Activated CD8-positive, alpha-beta memory T cell treated with anti-CD3 and anti-CD28 coated beads for 24 hours (primary cell): Measurements from ENCODE around the gene NGEF.
A peak's percentile ranks its signal among the peaks of the same experiment; 100 is the strongest.
"Not testable (repeated sequence)": the region's sequence is repeated elsewhere in the genome, so short reads cannot be mapped to it uniquely, and the experiment has no call there.

ENCODE experiments used
- DNase-seq: peaks from one replicate; pipeline ENCODE4 v3.0.0-alpha.2; 2020

The NGEF gene, protein sequence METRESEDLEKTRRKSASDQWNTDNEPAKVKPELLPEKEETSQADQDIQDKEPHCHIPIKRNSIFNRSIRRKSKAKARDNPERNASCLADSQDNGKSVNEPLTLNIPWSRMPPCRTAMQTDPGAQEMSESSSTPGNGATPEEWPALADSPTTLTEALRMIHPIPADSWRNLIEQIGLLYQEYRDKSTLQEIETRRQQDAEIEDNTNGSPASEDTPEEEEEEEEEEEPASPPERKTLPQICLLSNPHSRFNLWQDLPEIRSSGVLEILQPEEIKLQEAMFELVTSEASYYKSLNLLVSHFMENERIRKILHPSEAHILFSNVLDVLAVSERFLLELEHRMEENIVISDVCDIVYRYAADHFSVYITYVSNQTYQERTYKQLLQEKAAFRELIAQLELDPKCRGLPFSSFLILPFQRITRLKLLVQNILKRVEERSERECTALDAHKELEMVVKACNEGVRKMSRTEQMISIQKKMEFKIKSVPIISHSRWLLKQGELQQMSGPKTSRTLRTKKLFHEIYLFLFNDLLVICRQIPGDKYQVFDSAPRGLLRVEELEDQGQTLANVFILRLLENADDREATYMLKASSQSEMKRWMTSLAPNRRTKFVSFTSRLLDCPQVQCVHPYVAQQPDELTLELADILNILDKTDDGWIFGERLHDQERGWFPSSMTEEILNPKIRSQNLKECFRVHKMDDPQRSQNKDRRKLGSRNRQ

DNA sequence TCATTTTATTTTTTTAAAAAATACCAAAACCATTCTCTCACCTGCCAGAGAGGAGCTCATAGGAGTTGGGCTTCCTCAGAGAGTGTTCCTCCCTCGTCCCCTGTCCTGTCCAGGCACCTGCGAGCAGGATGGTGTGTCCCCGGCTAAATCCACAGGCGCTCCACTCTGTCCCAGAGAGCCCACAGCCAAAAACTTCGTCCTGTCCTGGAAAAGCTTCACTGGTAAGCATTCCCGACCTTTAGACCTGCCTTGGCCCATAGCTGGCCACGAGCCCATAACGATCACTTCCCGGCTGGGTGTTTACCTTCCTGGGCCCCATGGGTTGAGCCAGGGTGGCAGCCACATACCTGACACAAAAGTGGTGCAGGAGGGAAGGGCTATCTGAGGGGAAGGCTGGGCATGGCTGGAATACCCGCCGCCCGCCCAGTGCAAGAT lies at the start of gene NGEF:
Gene NGEF (minus strand): TSS at position 230 of the 435 bp plus-strand sequence. CDS start 38,366 bp downstream, outside the sequence.
- no peak for DNase-seq

DNA sequence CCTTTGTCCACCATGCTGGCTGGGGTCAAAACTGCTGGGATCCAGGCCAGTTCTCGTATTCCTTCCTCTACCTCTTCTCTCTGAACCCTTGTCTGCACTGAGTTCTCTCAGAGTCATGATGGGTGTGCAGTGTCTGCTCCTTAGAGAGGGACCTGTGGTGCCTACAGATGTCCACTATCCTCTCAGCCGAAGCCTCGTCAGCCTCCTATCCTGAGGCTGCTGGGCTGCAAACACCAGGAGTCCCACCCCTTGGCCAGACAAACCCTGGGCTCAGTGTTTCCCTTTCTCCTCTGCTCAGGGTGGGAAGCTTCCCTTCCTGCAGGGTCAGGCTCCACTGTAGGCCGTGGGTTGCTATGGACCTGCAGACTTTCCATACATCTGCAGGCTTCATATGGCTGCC lies 49.4 kb upstream of the NGEF start:
- DNase-seq: no peak

DNA sequence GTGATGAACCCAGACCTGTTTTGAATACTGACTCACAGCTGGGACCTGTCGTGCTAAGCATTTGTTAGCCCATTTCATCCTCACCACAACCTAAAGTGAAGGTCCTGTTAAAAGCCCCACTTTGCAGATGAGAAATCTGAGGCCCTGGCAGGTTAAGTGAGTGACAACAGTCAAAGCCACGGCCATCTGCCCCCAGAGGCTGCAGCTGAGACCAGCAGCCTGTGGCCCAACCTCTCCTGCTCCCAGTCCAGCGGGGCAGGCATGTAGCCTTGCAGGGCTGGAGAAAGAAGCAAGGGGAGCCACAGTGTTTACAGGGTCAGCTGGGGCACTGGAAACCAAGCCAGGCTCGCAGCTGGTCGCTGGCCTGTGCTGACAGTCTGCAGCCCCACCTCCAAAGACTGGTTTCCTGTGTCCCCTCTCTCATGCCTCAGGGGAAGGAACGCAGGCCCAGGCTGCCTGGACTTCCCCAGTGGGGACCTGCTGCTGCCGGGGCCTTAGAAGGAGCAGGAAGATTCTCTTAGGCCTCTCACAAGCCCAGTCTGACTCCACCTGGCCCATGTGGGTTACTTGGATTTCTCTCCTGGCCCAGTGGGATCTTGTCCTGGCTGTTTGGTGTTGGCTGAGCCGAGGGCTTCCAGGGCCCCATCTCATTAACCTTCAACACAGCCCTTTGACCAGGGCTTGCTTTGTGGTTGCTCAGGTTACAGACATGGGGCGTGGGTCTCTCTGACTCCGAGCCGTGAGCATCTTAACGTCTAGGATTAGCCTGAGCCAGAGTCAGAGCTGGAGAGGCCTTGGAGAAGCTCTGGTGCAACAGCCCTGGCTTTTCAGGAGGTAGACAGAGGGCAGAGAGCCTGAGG lies 48.8 kb upstream of the NGEF start:
- peak; percentile 73 for DNase-seq

DNA sequence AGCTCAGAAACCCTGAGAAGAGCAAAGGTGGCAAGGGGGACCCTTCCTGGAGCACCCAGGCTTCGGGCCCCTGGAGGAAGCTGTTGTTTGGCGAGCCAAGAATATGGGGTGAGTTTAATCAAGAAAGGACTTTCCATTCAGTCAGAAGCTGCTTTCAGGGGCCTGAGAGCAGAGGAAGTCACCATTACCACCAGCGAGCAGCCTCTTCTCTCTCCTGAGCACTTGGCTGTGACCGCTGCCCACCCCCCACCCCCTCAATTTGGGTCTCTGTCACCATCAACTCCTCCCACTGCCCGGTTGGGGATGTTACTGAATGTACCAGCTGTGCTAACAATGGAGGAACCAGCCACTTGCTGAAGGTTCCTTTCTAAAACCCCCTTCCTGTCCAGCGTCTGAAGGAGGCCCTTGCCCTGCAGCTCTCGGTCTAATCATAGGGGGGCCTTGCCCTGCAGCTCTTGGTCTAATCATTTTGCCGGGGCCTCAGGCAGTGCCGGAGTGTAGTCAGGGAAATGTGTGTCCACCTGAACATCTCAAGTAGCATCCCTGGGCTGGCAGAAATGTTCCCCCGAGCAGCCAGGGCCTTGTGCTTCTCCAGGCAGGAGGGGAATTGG lies 48.0 kb upstream of the NGEF start:
- DNase-seq: peak; percentile 78

DNA sequence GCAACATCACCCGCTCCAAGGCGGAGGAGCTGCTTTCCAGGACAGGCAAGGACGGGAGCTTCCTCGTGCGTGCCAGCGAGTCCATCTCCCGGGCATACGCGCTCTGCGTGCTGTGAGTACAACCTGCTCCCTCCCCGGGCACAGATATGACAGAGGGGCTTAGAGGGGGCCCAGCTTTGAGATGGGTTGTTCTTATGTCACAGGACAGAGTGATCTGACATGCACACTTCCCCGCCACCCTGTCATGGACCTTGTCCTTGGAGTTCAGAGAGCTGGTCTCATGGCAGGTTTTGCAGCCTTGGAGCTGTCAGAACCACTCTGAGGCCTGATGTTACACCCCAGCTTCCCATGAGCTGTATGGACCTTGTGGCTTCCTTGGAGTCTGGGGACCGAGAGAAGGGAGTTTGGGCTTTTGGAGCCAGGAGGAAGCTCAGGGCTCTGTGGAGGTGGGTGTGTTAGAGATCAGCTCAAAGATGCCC lies 47.5 kb upstream of the NGEF start:
- no peak for DNase-seq

DNA sequence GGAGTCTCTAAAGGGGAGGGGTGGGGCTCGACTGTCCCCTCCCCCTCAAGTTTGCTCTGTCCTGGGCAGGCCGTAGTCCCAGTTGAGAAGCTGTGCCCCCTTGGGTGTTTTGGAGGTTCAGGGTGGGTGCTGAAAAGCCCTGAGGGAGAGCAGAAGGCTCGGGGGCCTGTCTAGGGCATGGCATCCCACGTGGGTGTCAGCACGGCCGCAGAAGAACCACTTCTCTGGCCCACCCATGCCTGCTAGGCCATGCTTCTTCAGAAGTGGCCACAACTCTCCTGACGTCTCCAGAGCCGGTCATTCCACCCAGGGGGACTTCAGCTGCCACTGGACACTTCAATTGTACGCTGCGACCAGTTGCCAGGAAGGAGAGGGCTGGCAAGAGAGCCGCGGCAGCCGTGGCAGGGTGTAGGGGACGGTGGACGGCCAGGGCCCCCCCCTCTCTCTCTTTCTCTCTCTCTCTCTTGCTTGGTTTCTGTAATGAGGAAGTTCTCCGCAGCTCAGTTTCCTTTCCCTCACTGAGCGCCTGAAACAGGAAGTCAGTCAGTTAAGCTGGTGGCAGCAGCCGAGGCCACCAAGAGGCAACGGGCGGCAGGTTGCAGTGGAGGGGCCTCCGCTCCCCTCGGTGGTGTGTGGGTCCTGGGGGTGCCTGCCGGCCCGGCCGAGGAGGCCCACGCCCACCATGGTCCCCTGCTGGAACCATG lies 46.9 kb upstream of the NGEF start, which contains the start of gene INPP5D:
Gene INPP5D (plus strand): TSS at position 546 of the 704 bp plus-strand sequence. CDS start 137 bp downstream, at position 683.
- peak; percentile 89 for DNase-seq

DNA sequence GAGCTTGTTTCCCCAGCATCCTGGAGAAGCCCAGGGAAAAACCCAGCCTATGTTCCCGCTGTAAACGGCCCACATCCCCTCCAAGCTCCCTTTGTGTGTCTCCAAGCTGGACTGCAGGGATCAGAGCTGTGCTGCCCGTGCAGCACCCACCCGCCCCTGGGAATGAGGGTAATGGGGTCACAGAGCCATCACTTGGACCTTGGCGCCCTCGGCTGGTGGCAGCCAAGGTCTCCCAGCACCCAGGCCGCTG lies 46.4 kb upstream of the NGEF start:
- no peak for DNase-seq

DNA sequence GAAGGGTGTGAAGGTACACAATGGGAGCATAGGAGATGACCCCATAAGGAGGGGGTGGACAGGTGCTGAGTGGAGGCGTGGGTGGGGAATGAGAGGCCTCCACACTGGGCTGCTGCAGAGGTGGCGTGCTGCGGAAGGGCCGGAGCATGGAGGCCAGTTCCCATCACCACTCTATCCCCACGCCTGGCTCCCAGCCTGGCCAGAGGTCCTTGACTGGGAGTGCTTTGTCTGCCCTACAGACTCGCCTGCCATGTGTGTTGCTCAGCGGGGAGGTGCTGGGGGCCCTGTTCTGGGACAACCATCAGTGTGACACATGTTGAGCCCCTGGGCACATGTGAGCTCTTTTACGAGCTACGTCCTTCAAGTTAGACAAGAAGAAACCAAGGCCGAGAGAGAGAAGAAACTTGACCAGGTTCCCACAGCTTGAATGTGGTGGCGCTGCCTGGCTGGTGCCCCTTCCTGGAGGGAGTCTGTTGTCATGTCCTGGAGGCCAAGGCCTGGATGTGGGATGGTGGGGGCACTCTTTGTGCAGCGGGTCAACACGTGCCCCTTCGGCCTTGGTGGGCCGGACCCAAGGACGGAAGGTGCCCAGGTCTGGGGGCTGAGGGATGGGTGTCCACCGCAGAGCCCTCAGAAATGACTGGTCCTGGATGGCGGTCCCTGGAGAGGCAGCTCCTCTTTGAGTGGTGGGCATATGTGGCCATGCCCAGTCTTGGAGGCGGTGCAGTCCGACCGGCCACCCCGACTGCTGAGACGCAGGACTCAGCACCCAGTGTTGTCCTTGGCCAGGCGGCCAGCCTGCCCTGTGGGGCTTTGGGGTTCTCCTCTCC lies 45.9 kb upstream of the NGEF start:
- DNase-seq: no peak

DNA sequence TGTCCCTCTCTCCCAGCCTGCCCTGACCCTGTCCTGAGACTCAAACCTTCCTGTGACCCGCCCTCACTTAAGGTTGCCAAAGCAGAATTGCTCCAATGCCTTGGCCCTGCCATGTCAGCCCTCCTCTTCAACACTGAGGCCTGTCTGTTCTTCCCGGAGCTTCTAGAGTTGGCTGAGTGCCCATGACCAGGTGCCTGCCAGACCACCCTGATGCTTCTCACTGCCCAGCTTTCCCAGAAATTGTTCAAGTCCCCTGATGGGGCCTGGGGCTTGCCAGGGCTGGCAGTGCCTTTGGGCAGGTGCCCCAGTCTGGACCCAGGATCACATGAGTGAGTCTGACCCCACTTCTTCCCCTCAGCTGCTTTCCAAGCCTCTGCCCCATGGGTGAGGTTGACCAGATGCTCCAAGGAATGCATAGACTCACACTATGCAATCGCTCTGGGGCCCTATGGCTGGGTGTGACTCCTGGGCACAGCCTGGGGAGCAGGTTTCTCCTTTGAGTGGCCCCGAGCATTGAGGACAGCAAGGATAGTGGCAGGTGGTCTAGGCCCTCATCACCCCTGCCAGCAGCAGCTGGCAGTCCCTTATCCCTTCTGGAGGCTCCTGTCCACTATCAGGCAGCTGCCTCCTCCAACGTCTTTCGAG lies 44.0 kb upstream of the NGEF start:
- no peak for DNase-seq

DNA sequence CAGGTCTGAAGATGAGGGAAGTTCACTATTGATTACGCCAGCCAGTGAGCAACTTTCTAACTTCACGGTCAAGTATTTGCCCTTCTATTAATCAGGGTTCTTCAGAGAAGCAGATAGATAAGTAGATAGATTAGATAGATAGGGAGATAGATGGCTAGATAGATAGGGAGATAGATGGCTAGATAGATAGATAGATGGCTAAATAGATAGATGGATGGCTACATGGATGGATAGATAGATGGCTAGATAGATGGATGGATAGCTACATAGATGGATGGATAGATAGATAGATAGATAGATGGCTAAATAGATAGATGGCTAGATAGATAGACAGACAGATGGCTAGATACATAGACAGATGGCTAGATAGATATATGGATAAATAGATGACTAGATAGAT lies 42.3 kb upstream of the NGEF start:
- no peak for DNase-seq

DNA sequence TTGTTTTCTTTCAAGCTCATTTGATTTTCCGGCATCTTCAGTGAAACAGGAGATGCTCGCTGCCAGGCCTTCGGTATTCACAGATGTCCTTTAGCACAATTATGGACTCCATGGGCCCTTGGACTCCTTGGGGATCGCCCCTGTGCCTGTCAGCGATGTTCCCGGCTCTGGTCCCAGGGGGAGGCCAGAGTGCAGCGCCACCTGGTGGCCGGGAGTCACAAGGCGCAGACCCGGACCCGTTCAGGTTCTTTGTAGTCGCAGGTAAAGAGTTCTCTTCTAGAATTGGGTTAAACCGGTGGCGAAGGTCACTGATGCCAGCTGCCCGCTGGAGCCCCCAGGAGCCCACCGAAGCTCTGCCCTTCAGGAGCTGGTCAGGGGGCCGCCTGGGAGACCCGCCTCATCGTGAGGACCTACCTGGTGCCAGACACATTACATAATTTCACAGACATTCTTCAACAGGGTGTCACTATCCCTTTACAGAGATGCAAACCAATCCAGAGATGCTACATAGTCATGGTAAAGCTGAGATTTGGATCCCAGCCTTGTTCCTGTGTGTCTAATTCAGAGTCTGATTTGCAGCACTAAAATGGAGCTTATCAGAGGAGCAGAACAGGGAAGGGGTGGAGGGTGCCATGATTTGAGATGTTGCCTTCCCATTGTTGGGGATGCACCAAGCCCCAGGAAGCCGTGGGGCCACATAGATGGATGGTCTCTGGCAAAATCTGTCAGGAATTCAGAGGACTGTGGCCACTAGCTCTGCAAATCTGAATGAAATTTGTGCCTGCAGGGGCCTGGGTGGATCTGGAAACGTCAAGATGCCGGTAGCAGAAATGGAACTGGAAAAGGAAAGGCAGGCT lies 41.1 kb upstream of the NGEF start:
- DNase-seq: peak; percentile 92

DNA sequence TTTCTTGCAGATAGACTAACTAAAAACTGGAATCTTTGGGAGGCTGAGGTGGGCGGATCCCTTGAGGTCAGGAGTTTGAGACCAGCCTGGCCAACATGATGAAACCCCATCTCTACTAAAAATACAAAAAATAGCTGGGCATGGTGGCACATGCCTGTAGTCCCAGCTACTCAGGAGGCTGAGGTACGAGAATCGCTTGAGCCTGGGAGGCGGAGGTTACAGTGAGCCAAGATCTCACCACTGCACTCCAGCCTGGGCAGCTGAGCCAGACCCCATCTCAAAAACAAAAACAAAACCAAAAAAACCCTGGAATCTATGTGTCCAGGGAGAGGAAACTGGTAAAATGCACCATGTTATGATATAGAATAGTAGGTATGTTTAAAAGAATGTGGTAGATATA lies 39.5 kb upstream of the NGEF start:
- not testable (repeated sequence) for DNase-seq

DNA sequence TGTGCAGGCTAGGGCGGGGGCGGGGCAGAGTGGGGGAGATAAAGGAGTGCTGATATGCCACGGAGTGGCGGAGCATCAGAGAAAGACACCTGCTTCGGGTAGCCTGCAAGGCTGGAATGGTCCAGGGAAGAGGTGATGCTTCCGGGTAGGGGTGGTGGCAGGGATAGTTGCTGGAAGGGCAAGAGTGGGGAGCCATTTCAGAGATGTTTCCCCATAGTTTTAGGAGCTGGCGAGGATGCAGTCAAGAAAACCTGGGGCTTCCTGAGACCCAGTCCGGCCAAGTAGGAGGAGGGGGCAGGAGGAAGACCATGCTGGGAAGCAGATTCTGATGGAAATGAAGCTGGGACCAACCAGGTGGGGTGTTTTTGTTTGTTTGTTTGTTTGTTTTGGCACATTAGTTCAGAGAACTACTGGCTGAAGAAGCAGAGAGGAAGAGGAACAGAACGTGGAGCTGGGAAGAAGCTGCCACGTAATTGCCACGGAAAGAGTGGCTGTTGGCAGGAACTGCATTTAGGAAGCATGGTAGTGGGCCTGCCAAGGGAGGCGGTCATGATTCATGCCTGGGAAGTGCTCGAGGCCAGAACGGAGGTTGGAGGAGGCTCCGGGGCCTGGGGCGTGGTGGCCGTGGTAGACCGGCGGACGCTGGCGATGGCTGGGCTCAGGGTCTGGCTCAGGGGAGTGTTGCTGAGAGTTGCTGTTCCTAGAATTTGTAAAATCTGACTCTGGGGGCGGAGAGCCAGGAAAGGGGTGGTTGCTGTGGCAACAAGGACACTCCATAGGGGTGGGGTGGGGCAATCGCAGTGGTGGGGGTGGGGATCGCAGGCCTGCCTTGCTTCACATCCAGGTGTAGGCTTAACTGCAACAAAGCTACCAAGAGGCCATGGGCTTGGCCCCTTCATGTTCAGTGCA lies 38.4 kb upstream of the NGEF start:
- no peak for DNase-seq

DNA sequence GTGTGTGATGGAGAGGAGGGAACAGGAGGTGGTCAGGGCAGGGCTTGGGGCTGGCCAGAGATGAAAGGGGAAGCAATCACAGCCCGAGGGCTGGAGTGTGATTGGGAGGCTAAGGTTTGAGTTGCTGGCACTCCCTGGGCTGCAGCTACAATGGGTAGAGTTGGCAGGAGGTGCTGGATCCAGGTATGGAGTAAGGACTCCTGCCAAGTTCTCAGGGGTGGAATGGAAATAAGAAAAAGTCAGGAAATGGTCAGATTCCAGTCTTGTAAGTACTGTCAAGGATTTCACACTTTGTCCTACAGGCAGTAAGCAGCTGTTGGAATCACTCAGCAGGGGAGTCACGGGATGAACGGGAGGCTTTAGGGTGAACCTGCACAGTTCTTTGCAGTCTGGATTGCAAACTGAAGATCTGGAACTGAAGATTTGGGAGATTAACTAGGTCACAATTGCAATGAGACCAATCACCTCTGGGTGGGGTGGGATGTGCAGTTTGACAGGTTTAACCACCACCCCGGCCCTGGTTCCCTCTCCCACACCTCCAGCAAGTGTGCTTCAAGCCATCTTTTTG lies 36.2 kb upstream of the NGEF start:
- no peak for DNase-seq

DNA sequence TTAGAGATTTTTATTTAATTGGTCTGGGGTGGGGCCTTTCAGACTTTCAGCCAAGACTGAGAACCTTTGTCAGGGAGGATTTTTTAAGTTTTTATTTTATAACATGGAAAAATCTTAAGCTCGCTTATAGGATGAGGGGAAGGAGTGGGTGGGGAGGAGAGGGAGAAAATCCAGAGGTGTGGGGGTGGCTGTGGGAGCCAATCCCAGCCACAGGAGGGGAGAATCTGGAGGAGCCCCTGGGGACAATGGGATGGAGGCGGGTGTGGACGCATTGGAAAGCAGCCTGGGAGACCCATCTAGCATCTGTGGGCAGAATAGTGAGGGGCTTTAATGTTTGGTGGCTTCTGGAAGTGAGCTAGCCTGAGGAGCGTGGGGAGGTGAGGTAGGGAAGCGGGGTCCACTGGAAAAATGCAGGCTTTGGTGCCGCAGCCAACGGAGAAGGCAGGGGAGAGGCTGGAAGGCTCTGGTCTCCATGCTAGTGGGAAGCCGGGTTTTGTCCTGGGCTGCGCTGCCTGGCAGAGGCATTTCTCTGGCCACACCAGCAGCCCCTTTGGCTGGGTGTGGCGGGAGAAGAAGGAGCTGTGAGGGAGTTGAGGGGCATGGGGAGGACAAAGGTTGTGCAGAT lies 35.6 kb upstream of the NGEF start:
- DNase-seq: no peak

DNA sequence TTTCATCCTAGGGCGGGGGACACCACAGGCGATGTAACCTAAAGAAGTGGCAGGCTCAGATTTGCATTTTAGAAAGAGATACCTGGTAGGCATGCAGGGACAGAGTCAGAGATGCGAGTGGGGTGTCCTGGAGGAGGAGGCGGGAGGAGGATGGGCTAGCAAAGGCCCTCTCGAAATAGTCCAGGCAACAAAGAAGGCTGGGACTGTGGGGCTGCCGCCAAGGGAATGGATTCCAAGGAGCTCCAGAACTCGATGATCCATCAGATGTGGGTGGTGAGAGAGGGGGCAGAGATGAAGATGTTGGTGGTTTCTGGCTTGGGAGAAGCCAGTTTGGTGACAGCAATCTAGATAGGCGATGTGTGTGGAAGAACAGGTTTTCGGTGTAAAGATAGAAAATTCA lies 34.6 kb upstream of the NGEF start:
- DNase-seq: no peak

DNA sequence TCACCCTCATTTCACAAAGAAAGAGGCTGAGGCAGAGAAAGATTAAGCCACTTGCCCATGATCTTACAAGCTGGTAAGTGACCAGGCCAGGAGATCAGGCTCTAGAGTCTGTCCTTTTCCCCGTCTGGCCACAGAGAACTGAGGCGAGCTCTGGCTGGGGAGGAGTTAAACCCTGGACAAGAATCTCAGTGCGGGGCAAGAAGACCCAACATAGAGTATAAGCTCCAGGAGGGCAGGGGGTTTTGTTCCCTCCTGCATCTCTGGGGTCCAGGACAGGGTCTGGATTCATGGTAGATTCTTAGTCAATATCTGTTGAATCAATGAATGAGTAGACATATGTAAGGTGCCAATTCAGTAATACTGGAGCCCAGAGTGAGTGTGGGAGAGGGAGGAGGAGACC lies 34.1 kb upstream of the NGEF start:
- no peak for DNase-seq
